Mucosa of gallbladder (tissue), 1 donor: ENCODE measurements around the gene OSBPL5. TPM values are rescaled to one million over a fixed set of nuclear protein-coding genes. Genes with fewer than 3 reads are reported as not detected.

Source experiments
- DNase-seq: peaks from one replicate; pipeline ENCODE4 v3.0.0-alpha.2; 2020; ENCODE audit warnings: low spot score
- total RNA-seq: library from RNA; stranded (reverse); gene quantifications from one replicate; pipeline ENCODE4 v1.2.1, GENCODE V29; 2021
- donor health status: DM: no; HTN: no; CAD: no.

OSBPL5 gene
- total RNA-seq, 1 donor from 2014 or later = 45.2 TPM

- no peak for DNase-seq
Observed at GRCh38 chr11:3197878-3198528, 32.9 kb upstream of the OSBPL5 start.

GRCh38 chr11:3197044-3197695 lies 32.1 kb upstream of the OSBPL5 start:
- no peak for DNase-seq

- no peak for DNase-seq
Observed at GRCh38 chr11:3196161-3197043, 31.3 kb upstream of the OSBPL5 start.

DNA sequence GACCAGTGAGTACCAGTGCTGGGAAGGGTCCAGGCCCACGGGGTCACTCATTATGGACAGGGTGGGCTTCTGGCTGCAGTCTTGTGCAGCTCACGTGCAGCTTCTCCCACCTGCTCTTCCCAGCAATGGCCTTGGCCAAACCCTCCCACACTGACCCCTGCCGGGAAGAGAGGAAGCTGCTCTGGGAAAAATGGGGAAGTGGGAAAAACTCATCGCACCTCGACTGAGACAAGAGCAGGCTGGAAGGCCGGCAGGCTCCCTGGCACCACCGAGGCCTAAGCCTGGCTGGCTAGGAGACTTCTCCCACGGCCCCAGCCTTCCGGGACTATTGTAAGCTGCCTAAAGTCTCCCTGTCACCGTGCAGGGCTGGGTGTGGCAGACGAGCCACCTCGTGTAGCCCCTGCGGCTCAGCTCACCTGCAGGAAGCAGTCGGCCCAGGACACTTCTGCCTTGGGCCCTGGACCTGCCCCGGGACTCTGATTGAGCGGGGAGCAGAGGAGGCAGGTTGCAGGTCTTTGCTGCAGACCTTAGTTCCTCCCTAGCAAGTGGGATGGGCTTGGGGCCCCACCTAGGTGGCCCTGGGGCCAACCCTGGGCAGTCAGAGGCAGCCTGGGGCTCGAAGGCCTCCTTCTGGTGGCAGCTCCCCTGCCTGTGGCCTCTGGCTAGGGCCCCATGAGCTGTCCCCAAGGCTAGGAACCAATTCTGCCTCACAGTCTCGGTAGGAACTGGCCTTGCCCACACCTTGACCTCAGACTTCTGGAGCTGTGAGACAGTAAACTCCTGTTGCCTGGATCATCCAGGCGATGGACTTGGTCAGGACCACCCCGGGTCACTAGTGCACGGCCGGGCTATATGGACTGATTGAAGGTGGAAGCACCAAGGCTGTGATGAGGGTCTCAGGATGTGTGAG lies 30.4 kb upstream of the OSBPL5 start:
- DNase-seq = no peak

GRCh38 chr11:3194016-3194816 lies 29.1 kb upstream of the OSBPL5 start:
- DNase-seq = no peak

DNA sequence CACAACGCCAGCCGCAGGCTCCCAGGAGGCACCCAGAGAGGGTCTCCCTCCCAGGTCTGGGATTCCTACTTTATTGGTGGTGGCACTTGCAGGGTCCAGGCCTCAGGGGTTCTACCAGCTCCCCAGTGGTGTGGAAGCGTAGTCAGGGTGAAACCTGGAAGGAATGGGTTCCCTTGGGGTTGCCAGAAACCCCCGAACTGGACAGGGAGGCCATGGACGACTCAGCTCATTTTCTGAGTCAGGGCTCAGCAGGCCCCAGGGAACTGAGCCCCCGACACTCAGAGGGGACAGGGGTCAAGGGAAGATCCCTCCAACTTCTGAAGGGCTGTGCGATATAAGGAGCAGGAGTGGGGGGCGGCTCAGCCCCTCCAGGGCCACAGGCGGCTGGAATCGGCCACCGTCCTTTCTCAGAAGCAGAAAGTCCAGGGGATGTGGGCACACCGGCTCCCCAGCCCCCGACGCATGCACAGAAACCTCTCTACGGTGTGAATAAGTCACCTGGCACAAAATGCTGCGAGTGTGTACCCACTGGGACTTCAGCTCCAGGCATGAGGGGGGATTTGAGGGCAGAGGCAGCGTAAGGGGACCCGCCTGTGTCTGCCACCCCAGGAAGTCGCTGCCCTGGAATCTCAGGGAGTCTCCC lies 28.4 kb upstream of the OSBPL5 start:
- DNase-seq = no peak

DNA sequence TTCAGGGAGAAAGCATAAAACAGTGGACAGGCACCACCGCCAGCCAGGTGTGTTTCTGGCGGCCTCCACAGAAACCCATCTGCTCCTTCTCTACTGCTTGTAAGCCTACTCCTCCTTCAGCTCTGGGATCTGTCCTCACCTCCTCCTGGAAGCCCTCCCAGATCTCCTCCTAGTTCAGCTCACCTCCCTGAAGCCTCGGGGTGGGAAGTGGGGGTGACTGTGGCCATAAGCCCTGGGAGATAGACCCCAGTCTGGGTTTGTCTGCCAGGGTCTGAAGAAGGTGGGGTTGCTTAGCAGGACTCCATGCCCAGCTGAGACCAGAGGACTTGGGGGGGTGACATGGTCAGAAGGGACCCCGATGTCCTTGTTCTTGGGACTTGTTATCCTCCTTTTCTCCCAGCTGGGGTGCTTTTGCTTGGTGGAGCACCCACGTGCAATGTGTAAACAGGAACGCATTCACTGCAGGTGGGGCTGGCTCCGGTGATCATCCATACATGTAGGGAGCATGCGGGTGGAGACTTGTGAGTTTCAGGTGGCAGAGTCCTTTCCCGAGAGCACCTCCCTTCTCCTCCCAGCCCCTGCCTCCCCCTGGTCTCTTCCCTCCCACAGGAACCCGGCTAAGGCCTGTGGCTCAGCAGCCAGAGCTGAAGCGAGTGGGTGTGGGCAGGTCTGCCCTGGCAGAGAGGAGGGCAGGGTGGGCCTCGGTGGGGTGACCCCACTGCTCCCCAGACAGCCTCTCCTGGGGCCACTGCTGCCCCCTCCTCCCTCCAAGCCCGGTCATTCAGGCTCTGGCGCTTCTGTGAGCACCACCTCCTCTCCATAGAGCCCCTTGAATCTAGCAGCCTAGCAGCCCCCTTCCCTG lies 27.6 kb upstream of the OSBPL5 start:
- no peak for DNase-seq

DNA sequence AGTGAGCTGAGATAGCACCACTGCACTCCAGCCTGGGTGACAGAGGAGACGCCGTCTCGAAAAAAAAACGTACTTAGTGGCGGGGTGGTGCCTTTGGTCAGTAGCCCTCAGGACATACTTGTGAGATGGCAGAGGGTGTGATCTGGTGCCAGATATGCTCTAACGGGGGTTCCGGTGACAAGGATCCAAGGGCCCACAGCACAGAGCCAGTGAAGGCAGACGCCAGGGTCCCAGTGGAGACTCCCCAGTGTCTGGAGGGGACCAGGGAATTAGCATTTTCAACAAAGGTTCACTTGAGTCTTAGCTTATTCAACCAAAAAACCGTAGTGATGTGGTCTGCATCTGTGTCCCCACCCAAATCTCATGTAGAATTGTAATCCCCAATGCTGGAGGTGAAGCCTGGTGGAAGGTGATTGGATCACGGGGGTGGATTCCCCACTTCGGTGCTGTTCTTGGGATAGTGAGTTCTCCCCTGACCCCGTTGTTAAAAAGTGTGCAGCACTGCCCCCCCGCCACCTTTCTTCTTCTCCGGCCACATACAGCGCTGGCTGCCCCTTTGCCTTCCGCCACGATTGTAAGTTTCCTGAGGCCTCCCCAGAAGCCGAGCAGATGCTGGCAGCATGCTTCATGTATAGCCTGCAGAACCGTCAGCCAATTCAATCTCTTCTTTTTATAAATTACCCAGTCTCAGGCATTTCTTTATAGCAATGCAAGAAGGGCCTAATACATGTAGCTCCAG lies 26.6 kb upstream of the OSBPL5 start:
- DNase-seq = no peak

- DNase-seq = no peak
Observed at GRCh38 chr11:3190600-3190999, 25.5 kb upstream of the OSBPL5 start.

- no peak for DNase-seq
Observed at GRCh38 chr11:3189886-3190583, 24.9 kb upstream of the OSBPL5 start.

DNA sequence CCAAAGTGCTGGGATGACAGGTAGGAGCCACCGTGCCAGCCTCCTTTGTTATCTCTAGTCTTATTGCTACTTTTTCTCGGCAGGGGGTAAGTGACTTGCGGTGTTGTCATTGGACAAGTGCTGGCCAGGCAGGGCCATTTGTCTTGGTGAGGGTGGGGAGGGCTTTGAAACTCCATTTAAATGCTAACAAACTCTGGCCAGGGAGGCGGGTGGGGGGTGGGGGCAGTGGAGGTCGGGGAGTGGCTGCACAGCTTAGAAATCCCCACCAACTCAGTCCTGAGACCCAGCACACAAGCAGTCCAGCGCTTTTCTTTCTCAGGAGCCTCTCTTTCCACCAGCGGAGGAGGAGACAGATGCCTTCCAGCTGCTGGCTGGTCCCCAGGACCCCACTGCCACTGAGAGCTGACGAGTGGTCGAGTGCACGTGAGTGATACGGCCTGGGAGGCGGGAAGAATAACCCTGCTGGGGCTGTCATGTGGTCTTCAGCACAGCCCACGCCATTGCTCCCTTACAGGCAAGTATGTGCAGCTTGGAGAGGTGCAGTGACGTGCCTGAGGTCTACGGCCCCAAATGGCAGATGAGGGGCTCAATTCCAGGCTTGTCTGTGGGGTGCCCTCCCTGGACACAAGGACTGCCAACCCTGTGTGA lies 24.2 kb upstream of the OSBPL5 start:
- DNase-seq = no peak

GRCh38 chr11:3188496-3189195 lies 23.5 kb upstream of the OSBPL5 start:
- no peak for DNase-seq

DNA sequence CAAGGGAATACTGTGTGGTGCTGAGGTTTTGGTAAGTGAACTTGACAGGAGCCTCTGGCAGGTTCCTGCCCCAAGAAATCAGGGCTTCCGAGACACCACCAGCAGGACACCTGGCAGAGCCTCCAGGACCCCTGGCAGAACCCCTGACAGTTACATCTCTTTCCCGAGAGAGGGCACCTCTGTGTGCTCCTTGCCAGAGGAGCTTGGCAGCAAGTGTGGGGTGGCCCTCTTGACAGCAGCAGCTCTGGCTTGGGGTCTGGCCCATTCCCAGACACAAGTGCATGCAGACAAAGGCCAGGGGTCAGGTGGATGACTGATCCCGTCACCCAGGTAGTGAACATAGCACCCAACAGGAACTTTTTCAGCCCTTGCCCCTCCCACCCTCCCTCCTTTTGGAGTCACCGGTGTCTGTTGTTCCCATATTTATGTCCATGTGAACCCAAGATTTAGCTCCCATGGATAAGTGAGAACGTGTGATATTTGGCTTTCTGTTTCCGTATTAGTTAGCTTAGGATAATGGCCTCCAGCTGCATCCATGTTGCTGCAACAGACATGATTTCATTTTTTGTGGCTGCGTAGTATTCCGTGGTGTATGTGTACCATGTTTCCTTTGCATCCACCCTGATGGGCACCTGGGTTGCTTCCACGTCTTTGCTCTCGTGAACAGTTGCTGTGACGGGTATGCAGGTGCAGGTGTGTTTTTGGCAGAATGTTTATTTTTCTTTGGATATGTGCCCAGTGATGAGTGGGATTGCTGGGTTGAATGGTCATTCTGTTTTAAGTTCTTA lies 21.2 kb upstream of the OSBPL5 start:
- DNase-seq = no peak

GRCh38 chr11:3184732-3185347 lies 19.7 kb upstream of the OSBPL5 start:
- DNase-seq = no peak

DNA sequence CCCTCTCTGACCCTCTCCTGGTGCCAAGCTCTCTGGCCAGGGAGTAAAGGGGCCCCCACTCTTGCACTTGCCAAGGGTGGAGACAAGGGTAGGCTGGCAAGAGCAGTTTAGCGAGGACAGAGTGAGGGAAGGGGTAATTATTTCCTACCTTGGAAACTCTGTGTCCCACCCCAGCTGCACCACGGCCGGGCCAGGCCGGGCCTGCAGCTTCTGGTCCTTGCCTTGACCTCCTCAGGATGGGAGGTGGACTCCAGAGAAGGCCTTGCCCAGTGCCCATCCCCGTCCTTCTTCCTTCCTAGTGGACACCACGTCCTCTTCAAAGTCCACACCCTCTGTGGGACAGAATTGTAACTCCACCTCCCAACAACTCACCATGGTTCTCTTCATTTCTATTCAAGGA lies 18.4 kb upstream of the OSBPL5 start:
- no peak for DNase-seq

DNA sequence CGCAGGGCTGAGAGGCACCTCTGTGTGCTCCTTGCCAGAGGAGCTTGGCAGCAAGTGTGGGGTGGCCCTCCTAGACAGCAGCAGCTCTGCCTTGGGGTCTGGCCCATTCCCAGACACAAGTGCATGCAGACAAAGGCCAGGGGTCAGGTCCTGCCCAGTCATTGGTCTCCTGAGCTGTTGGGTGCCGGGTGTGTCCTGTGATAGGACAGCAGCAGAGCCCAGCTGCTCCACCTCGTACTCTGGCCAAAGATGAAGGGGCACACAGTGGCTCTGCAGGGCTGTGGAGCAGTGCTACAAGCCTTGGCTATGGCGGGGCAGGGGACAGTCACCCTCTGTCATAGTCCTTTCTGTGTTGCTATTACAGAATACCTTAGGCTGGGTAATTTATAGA lies 17.3 kb upstream of the OSBPL5 start:
- no peak for DNase-seq
